Heart left ventricle (tissue), 16 donors: ENCODE data around the gene PRKCA. TPM values are rescaled to one million over a fixed set of nuclear protein-coding genes. Genes with fewer than 3 reads are reported as not detected.

ENCODE experiments used
- ATAC-seq, 4 donors: fragments of 200-7000 bp; cut with Tn5 transposase; one replicate each; pipeline ENCODE4 v1.9.1; 2020 to 2022; ENCODE audit warnings: moderate library complexity in 4 of 4, mild to moderate bottlenecking in 3 of 4, moderate number of reproducible peaks in 1 of 4
- DNase-seq, 5 donors: peaks; one replicate each; pipeline ENCODE4 v3.0.0-alpha.2; 2020
- H3K27ac ChIP-seq, 12 donors: fragments of 200-600 bp; sonication (generic) in 4 of 12; one replicate each; pipeline versions ENCODE4 v1.5.0 to v1.8.0; 2016 to 2022; ENCODE audit warnings: mild to moderate bottlenecking in 2 of 12
- H3K27me3 ChIP-seq, 9 donors: fragments of 200-600 bp; sonication (generic) in 2 of 9; one replicate each; pipeline versions ENCODE4 v1.5.1 to v1.8.0; 2016 to 2022; ENCODE audit warnings: mild to moderate bottlenecking in 3 of 9
- H3K36me3 ChIP-seq, 9 donors: fragments of 200-600 bp; sonication (generic) in 2 of 9; one replicate each; pipeline versions ENCODE4 v1.5.0 to v1.8.0; 2018 to 2022; ENCODE audit warnings: mild to moderate bottlenecking in 2 of 9
- H3K4me1 ChIP-seq, 12 donors: fragments of 200-600 bp; sonication (generic) in 4 of 12; one replicate each; pipeline versions ENCODE4 v1.5.0 to v1.8.0; 2016 to 2022; ENCODE audit warnings: mild to moderate bottlenecking in 3 of 12
- H3K4me3 ChIP-seq, 12 donors: fragments of 200-600 bp; sonication (generic) in 4 of 12; one replicate each; pipeline versions ENCODE4 v1.5.0 to v1.8.0; 2017 to 2022; ENCODE audit warnings: mild to moderate bottlenecking in 9 of 12, moderate library complexity in 4 of 12
- H3K9me3 ChIP-seq, 12 donors: fragments of 200-600 bp; sonication (generic) in 4 of 12; one replicate each; pipeline versions ENCODE4 v1.5.0 to v1.8.0; 2016 to 2022; ENCODE audit warnings: mild to moderate bottlenecking in 1 of 12
- CTCF ChIP-seq, 12 donors: fragments of 200-600 bp; sonication (generic) in 4 of 12; IDR thresholded peaks; one replicate each; pipeline versions ENCODE4 v1.5.0 to v1.8.0; 2018 to 2022; ENCODE audit warnings: antibody characterized with exemption in 12 of 12, mild to moderate bottlenecking in 5 of 12
- POLR2A ChIP-seq, 2 donors: fragments of 450-650 bp; IDR thresholded peaks; one replicate each; pipeline ENCODE4 v1.6.1; 2017; ENCODE audit warnings: antibody characterized with exemption in 2 of 2, mild to moderate bottlenecking in 2 of 2, moderate library complexity in 2 of 2
- WGBS, 4 donors: extraction: QIAGEN DNeasy Blood & Tissue Kit in 2 of 4; methylation state at CpG; one replicate each; pipeline versions ENCODE4 v1.1.5 to v1.1.7; 2013 to 2018; 5-methylcytosine and 5-hydroxymethylcytosine counted together
- intact Hi-C, 10 donors: fragments of 100-400 bp; cut with DNase I; formaldehyde crosslinking; loops; one replicate each; pipeline versions ENCODE4 v1.11.1 to v1.14.2; 2022
- polyA plus RNA-seq, 2 donors: library from polyadenylated mRNA; stranded (reverse); fragments of 200-250 nt; gene quantifications; one replicate each; pipeline ENCODE4 v1.2.3, GENCODE V29; 2013
- total RNA-seq, 9 donors: library from RNA; depleted of rRNA in 2 of 9; stranded (reverse); fragments of >200 nt in 2 of 9; fragmentation: NEBNext Ultra II Directional in 3 of 9; extraction: Animal tissue kit (Norgen Biotek cat#: 25700) in 3 of 9; gene quantifications; one replicate each; pipeline versions ENCODE4 v1.1.0 to v1.2.4, GENCODE V29; 2016 to 2023
- donor health status: ischemic (EF 13 %, LVEDD 7.1; RV severe dilation, severe dysfunction).
- donor health status: healthy with polysubstance abuse.
- donor health status: DM: no; HTN: yes; CAD: no.
- donor health status: DM: no; HTN: no; CAD: no.
- donor health status: ischemic (EF 25% LVEDD 6.9; RV normal size, moderate dysfunction).
- donor health status: ischemic (EF 25% LVEDD 5.7; RV mildly dilated, moderate dysfunction).
- donor health status: healthy.
- donor health status: DM: yes; HTN: yes; CAD: no.
- donor health status: ischemic (EF 35%, LVEDD 5.7; RV mildly dilated, moderate dysfunction).
- donor health status: nonischemic (EF 11% LVEDD 7.7; RV severe dilation, severe dysfunction).
- donor health status: DM: yes; HTN: yes; CAD: no.
- donor health status: PGD.
- donor health status: ischemic (EF 29% LVEDD 5.4; RV normal size, mild dysfunction).
- donor health status: nonischemic (EF 23%, LVEDD 6.1; RV moderate dilation, normal function).

Gene PRKCA
- total and polyA plus RNA-seq, 11 donors, result 3.4 to 26.8 (median 11.4) TPM

- Histone ChIP-seq H3K27ac (peak overlapping the region in 2 of 12 donors; percentile 40 to 61), H3K4me3 (no peak overlapping the region), H3K27me3 (no peaks in the 10 kb centered on the region), H3K4me1 (peaks cover 0 to 62% (median 21%) of the 10 kb centered on the region in 12 donors), H3K36me3 (no peaks in the 10 kb centered on the region), H3K9me3 (no peaks in the 10 kb centered on the region)
- 79 to 88% (median 86%) methylated on average over 1 of the region's 1 CpG for WGBS, 4 donors
- no peak for ATAC-seq
- no peak for DNase-seq
- intact Hi-C loops, result no loop called here
- TF ChIP-seq POLR2A (IDR thresholded peaks at IDR 0.05) (no peak), CTCF (IDR thresholded peaks at IDR 0.05) (no peak)
Measured at GRCh38 chr17:66469461-66469860, 167.0 kb downstream of the PRKCA start.

GRCh38 chr17:66469890-66470289, 167.5 kb downstream of the PRKCA start:
- TF ChIP-seq CTCF (IDR thresholded peaks at IDR 0.05) (no peak), POLR2A (IDR thresholded peaks at IDR 0.05) (no peak)
- H3K4me3 ChIP-seq, result no peak overlapping the region
- ATAC-seq, result no peak
- H3K9me3 ChIP-seq, result no peaks in the 10 kb centered on the region
- intact Hi-C loops, result no loop called here
- no peak for DNase-seq
- whole genome bisulfite sequencing, 4 donors, result 64 to 82% (median 72%) methylated on average over 4 of the region's 4 CpGs
- H3K27ac ChIP-seq, result peak overlapping the region in 2 of 12 donors; percentile 40 to 61
- H3K36me3 ChIP-seq, result no peaks in the 10 kb centered on the region
- H3K27me3 ChIP-seq, result no peaks in the 10 kb centered on the region
- peaks cover 0 to 62% (median 21%) of the 10 kb centered on the region in 12 donors for H3K4me1 ChIP-seq

GRCh38 chr17:66472123-66472522, 169.7 kb downstream of the PRKCA start:
- no peak overlapping the region for H3K4me3 ChIP-seq
- peaks cover 0 to 44% (median 19%) of the 10 kb centered on the region in 12 donors for H3K4me1 ChIP-seq
- no peaks in the 10 kb centered on the region for H3K9me3 ChIP-seq
- intact Hi-C loops, result no loop called here
- no peak overlapping the region for H3K27ac ChIP-seq
- 73 to 77% (median 74%) methylated on average over 4 of the region's 4 CpGs for WGBS, 4 donors
- H3K36me3 ChIP-seq, result no peaks in the 10 kb centered on the region
- DNase-seq (no peak), ATAC-seq (no peak)
- H3K27me3 ChIP-seq, result no peaks in the 10 kb centered on the region
- no peak for TF ChIP-seq POLR2A (IDR thresholded peaks at IDR 0.05)
- no peak for TF ChIP-seq CTCF (IDR thresholded peaks at IDR 0.05)

- ATAC-seq (no peak), DNase-seq (no peak)
- TF ChIP-seq POLR2A (IDR thresholded peaks at IDR 0.05) (no peak), CTCF (IDR thresholded peaks at IDR 0.05) (no peak)
- peaks cover 0 to 22% (median 3%) of the 10 kb centered on the region in 12 donors for H3K4me1 ChIP-seq
- H3K4me3 ChIP-seq, result no peak overlapping the region
- H3K27me3 ChIP-seq, result no peaks in the 10 kb centered on the region
- H3K27ac ChIP-seq, result no peak overlapping the region
- WGBS, 4 donors, result 91 to 98% (median 96%) methylated on average over 1 of the region's 1 CpG
- no peaks in the 10 kb centered on the region for H3K9me3 ChIP-seq
- intact Hi-C loops, result no loop called here
- no peaks in the 10 kb centered on the region for H3K36me3 ChIP-seq
Measured at GRCh38 chr17:66474258-66474657, 171.8 kb downstream of the PRKCA start.
